T-helper 2 cell (primary cell): ENCODE measurements around the gene FAM13C.
"Not testable (repeated sequence)": the region's sequence is repeated elsewhere in the genome, so short reads cannot be mapped to it uniquely, and the experiment has no call there.

ENCODE experiments used
- DNase-seq, 5 experiments: peaks; one replicate each; pipeline versions ENCODE4 v3.0.0 to v3.0.0-alpha.2; 2012 to 2022
- total RNA-seq, 2 donors: gene quantifications; one replicate each; lab custom pipeline; 2026; lab: John Stamatoyannopoulos, UW

Gene FAM13C
- 0 reads per million in 2 donors for total RNA-seq

DNA sequence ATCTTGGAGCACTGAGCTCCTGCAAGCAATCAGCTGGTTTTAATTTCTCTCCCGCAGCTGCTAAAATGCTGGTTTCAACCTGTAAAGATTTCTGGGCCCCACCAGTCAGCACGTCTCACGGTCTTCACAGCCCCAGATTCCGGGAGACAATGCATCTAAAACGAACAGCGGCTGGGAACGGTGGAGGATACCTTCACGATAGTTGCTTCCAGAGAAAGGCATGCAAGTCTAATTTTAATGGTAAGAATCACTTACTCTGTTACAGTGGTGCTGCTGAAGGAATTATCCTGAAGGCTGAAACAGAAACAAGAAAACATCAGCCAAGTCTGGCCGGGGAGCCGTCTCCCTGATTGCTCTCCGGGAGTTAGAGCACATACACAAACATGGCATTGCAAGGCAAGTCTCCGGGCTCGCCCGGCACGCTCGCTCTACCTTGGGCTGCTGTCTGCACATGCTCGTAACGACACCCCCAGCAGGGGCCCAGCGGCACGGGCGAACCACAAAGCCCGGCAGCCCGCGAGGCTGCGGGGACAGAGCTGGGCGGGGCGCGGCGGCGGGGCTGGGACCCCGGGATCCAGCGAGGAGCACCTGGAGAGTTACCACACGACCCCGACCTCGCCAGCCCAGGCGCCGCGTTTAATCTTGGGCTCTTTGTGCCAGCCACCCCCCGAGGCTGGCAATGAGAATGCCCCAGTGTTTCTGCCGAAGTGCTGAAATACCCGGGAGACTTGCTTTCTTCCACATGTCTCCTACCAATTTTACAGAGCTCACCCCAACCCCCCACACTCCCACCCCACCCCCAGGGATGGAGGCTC lies at the start of gene FAM13C:
Gene FAM13C, minus strand, starts transcription at position 406 of the 815 bp plus-strand sequence. Its CDS starts 89 bp downstream, at position 317.
- DNase-seq, result peak in 1 of 5 experiments; percentile 18

DNA sequence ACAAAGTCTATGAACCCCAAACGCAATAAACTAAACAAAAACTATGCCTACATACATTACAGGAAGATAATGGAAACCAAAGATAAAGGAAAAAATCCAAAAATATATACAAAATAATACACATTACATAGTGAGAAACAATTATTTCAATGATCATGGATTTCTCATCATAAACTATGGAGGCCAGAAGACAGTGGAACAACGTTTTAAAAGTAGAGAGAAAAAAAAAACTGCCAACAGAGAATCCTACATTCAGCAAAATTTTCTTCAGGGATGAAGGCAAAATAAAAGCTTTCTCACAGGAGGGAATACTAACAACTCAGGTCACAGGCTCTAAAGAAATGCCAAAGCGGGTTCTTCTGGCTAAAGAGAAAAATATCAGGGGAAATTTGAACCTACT lies 42.9 kb upstream of the FAM13C start:
- DNase-seq, result no peak

GRCh38 chr10:59400214-59400613 lies 37.9 kb upstream of the FAM13C start:
- DNase-seq, result no peak

DNA sequence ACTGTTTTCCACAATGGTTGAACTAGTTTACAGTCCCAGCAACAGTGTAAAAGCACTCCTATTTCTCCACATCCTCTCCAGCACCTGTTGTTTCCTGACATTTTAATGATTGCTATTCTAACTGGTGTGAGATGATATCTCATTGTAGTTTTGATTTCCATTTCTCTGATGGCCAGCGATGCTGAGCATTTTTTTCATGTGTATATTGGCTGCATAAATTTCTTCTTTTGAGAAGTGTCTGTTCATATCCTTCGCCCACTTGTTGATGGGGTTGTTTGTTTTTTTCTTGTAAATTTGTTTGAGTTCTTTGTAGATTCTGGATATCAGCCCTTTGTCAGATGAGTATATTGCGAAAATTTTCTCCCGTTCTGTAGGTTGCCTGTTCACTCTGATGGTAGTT lies 37.0 kb upstream of the FAM13C start:
- DNase-seq, result not testable (repeated sequence)

DNA sequence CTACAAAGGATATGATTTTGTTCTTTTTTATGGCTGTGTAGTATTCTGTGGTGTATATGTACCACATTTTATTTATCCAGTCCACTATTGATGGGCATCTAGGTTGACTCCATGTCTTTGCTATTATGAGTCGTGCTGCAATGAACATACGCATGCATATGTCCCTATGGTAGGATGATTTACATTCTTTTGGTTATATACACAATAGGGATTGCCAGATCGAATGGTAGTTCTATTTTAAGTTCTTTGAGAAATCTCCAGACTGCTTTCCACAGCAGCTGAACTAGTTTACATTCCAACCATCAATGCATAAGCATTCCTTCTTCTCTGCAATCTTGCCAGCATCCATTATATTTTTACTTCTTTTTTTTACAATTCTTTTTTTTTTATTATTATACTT lies 35.6 kb upstream of the FAM13C start:
- no peak for DNase-seq

DNA sequence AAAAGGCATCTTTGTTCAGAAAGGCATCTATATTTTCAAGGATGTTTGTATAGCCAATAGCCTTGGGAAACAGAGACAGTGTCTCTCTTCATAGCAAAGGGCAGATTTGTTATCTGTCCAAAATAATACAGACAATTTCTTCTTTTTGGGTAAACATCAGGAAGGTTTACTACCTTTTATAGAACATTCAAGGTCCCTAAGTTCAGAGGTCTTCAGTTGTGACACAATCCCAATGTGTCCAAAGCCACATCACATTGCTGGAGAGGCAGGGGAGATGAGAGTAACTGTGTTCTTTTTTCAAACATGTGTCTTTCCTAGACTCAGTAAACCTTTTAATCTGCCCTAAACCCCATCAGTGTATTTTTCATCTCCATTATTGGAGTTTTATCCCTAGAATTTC lies 33.6 kb upstream of the FAM13C start:
- DNase-seq, result no peak

- no peak for DNase-seq
Measured at GRCh38 chr10:59393349-59393748, 31.0 kb upstream of the FAM13C start.

- DNase-seq, result no peak
Measured at GRCh38 chr10:59391060-59391459, 28.7 kb upstream of the FAM13C start.

DNA sequence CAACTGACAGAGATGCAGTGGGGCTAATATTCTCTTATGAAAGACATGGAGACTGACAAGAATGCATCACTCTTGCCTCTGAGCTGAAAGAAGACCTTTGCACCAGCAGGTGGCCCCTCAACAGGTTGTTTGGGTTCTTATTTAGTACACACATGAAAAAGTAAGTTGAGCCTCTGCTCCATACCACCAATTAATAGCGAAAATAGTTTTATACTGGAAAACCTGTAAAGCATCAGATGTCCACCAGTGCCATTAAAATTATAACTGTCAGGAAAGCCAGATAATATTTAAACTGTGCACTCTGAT lies 26.3 kb upstream of the FAM13C start:
- DNase-seq, result no peak

DNA sequence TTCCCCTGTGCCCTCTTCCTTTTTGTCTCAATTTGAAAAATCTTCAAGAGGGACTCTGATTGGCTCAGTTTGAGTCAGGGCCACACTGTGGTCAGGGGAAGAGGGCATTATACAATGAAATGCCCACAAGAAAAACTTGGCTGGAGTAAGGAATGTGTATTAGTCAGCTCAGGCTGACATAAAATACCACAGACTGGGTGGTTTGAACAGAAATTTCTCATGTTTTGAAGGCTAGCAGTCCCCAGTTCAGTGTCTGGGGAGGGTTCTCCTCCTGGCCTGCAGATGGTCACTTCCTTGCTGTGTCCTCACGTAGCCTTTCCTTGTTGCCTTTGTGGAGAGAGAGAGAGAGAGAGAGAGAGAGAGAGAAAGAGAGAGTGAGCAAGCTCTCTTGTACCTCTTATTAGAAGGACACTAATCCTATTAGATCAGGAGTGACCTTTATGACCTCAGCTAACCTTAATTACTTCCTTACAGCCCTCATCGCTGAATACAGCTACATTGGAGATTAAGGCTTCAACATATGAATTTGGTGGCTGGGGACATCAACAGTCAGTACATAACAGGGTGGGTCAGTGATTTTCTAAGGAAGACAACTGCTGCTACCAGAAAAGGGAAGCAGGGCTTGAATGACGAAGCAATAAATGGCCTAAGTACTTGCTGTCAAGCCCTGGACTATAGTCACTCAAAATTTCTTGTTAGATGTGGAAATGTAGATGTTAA lies 25.8 kb upstream of the FAM13C start:
- DNase-seq, result no peak

- DNase-seq, result no peak
Measured at GRCh38 chr10:59384761-59385160, 22.4 kb upstream of the FAM13C start.

DNA sequence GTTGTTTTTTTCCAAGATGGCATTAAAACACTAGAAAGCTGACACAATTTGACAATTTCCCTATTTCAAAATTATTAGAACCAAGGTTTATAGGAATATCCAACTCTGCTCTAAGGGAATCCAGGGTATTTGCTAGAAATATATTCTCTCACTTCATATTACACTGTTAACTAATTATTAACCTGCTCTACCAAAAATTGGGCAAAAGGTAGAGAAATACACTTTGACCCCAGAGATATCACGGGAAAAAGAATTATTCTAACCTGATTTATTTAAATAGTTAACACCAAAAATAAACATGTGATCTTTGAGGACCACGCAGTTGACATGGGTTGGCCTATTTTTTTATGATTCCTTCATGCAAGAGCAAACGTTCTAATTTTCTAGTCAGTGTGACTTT lies 21.6 kb upstream of the FAM13C start:
- no peak for DNase-seq

DNA sequence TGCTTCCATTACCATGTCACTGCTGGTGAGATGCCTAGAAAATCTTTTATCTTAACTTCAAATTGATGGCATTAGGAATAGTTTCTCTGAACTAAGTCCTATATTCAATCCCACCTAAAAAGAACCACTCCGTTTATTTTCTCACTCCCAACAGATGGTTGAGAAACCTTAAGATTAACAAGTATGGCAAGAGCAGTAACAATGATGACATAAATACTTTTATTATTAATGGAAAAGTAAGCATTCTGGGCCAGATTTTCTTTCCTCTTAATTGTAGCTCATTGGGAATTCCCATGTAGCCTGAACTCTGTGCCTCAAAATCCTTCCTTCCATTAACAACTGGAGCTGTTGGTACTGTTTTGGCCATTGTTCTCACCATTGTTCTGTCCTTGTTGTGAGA lies 21.1 kb upstream of the FAM13C start:
- no peak for DNase-seq

- DNase-seq, result no peak
Measured at GRCh38 chr10:59382831-59383295, 20.5 kb upstream of the FAM13C start.

DNA sequence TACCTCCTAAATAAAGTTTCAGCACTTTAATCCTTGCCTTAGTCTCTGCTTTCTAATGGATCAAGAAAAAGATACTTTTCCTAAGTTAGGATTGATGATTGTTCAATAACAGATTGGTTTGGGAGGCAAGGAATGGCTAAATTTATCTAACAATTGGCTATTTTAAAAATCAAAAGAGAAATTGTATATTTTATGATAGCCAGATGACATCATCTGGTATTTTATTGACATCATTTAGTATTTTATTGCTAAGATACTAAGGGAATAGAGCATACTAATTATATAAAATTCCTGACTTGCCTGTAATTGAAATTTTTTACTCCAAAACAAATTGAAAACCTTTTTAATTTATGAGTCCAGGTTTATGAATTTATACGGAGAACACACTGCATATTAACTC lies 19.3 kb upstream of the FAM13C start:
- no peak for DNase-seq

DNA sequence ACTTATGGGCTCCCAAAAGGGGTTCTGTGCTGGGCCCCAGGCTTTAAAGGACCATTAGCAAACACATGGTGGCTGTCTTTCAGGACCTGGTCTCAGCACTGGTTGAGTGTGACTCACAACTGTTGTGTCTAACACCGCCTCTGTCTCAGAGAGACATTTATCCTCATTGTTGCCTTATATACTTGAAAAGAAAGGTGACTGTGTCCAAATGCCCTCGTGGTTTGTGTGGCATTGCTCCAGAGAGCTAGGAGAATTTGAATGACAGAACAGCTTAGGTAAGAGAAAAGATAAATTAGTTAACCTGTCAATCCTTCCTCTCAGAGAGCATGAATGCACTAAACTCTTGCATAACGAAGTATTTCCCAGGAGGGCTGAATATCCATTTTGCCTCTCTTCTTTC lies 14.5 kb upstream of the FAM13C start:
- no peak for DNase-seq

DNA sequence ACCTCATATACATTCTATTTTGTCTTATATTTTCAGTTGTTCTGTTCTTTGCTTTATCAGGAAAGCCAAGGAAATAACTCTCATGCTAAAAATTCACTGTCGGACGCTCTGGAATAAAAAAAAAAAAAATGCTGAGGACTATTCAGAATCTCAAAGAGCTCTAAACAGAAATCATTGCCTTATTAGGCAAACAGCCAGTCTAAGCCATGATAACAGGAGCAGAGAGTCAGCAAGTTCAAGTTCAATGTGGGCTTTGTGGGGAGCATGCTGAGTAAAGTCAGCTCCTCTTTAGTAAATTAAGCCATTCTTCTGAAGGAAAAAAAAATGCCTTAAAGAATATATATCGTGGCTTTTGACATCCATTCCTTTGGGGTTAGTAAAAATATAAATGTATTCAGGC lies 13.6 kb upstream of the FAM13C start:
- no peak for DNase-seq

DNA sequence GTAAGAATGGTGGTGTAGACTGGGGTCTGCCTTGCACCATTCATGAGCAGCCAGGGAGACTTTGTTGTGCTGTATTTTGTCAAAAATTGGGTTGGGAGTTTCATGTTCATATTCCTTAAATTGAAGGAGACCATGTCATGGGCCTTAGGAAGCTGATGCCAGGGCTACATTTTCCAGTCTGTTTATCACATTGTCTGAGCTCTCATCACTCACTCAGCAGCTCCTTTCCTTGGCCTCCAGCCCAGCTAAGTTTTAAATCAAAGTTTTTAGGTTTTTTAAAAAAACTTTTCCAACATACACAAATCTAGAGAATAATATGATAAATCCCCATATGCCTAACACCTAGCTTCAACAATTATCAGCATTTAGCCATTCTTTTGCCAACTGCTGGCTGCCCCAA lies 12.6 kb upstream of the FAM13C start:
- no peak for DNase-seq

- no peak for DNase-seq
Measured at GRCh38 chr10:59373071-59373470, 10.7 kb upstream of the FAM13C start.

DNA sequence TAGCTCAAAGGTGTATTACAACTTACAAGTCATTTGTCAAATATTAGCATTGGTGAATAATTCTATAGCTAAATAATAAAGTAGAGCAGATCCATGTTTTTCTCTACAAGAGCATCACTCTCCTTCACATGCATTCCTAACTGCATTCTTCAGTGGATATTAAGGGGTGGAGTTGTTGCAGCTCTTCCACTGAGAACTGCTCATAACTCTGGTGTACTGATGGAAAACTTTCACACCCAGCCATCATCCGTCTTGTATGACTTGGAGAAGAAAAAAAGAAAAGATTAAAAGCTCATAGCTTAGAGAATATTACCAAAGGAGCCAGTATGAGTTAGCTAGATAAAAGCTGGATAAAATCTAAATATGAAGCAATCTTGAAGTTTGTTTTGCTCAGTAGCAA lies 10.2 kb upstream of the FAM13C start:
- no peak for DNase-seq

- no peak for DNase-seq
Measured at GRCh38 chr10:59366290-59366689, 3.9 kb upstream of the FAM13C start.

DNA sequence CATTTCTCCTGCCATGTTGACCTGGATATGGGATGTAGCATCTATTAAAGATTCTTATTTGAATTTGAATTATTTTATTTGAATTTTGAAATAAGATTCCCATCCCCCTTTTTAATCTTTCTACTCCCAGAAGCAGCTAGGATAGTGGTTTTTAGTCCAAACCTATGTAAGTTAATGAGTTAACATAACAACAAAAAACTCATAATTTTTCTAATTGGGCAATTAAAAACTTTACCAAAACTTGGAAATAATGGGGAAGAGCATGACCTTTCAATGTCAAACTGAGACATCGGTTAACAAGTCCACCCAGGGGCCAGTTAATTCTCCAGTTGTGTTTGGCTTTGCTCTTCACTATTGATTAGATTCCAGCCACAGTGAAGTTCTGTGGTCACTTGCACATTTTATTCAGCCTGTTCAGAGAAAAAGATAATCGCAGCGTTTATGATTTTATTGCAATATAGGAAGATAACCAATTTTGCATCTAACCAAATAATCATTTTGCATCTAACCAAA lies 1.2 kb upstream of the FAM13C start:
- DNase-seq, result no peak

GRCh38 chr10:59362959-59363381 lies 621 bp upstream of the FAM13C start:
- peak in 1 of 5 experiments; percentile 0 for DNase-seq

- DNase-seq, result no peak
Measured at GRCh38 chr10:59361663-59362143, 646 bp downstream of the FAM13C start.
